Activated CD8-positive, alpha-beta T cell treated with anti-CD3 and anti-CD28 coated beads for 36 hours (primary cell): ENCODE data around the gene ANXA11. TPM values are rescaled to one million over a fixed set of nuclear protein-coding genes. Genes with fewer than 3 reads are reported as not detected.
"Not testable (repeated sequence)": the region's sequence is repeated elsewhere in the genome, so short reads cannot be mapped to it uniquely, and the experiment has no call there.

Source experiments
- ATAC-seq: fragments of 200-7000 bp; cut with Tn5 transposase; one replicate; pipeline ENCODE4 v1.10.0; 2021; ENCODE audit warnings: mild to moderate bottlenecking, moderate library complexity
- CTCF ChIA-PET: fragments of 350-600 bp; sonication (Branson Sonifier 250); formaldehyde crosslinking; loops from one replicate; lab custom pipeline; 2021; ENCODE audit warnings: antibody characterized with exemption; lab: Charles Lee
- POLR2A ChIA-PET: fragments of 350-600 bp; sonication (Branson Sonifier 250); formaldehyde crosslinking; loops from one replicate; lab custom pipeline; 2021; ENCODE audit warnings: antibody characterized with exemption; lab: Charles Lee
- DNase-seq: peaks from one replicate; pipeline ENCODE4 v3.0.0-alpha.2; 2020
- H3K27ac Mint-ChIP-seq: one replicate; pipeline ENCODE4 v1.8.0; 2021; ENCODE audit warnings: mild to moderate bottlenecking, mixed read lengths
- H3K27me3 Mint-ChIP-seq: one replicate; pipeline ENCODE4 v1.8.0; 2021; ENCODE audit warnings: mixed read lengths
- H3K36me3 Mint-ChIP-seq: one replicate; pipeline ENCODE4 v1.8.0; 2021; ENCODE audit warnings: low read depth, mixed read lengths
- H3K4me1 Mint-ChIP-seq: one replicate; pipeline ENCODE4 v1.8.0; 2021; ENCODE audit warnings: low read depth, mixed read lengths
- H3K4me3 Mint-ChIP-seq: one replicate; pipeline ENCODE4 v1.8.0; 2021; ENCODE audit warnings: mild to moderate bottlenecking, moderate library complexity, mixed read lengths
- H3K9me3 Mint-ChIP-seq: one replicate; pipeline ENCODE4 v1.8.0; 2021; ENCODE audit warnings: mixed read lengths
- CTCF ChIP-seq: fragments of 200-600 bp; IDR thresholded peaks from one replicate; pipeline ENCODE4 v1.8.0; 2022; ENCODE audit warnings: antibody characterized with exemption, mild to moderate bottlenecking
- intact Hi-C: fragments of 100-400 bp; cut with micrococcal nuclease; formaldehyde crosslinking; loops from one replicate; pipeline ENCODE4 v1.10.0; 2022
- total RNA-seq, 2 experiments: library from RNA; stranded (reverse); gene quantifications; one replicate each; pipeline ENCODE4 v1.2.3, GENCODE V29; 2021

ANXA11 gene
- total RNA-seq = 100 to 1,000 TPM; 226 to 238 TPM

DNA sequence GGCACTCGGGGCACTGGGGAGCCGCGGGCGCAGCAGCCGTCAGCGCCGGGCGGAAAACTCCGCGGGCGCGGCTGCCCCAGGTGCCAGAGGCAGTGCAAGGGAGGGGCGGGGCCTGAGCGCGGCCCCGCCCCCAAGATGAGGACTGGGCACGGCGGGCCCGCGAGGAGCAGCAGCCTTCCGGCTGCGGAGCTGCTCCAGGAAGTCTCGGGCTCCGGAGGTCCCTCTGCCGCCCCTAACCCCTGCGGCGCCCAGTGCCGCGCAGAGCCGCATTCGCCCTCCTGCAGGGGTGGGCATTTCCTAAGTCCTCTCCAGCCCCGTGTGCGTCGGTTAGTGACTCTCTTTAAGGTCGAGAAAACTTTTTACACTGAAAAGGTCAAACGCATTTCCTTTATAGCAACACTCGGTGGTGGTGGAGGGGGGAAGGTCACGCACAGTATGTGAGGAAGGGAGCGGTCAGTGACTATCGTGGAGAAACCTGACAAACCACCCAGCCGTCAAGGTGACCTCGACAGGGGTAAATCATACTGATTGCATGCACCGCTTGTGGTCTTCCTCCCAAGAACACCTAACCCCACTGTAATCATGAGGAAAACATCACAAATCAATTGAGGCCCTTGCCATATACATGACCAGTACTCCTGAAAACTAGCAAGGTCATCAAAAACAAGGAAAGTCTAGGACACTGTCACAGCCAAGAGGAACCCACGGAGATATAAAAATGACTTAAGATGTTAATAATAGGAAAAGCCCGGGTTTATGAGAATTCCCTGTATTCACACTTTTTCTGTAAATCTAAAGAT lies at the start of gene ANXA11:
ANXA11 (minus strand) TSS at position 61 of the 800 bp plus-strand sequence. CDS start 32,676 bp downstream, outside the sequence.
- Mint-ChIP-seq H3K36me3 (peaks cover 28% of the 10 kb centered on the region), H3K9me3 (no peaks in the 10 kb centered on the region), H3K4me1 (peaks cover 44% of the 10 kb centered on the region), H3K4me3 (peak within 1 kb of the TSS; percentile 92), H3K27me3 (no peaks in the 10 kb centered on the region), H3K27ac (peak within 1 kb of the TSS; percentile 98)
- DNase-seq = peak; percentile 87
- TF ChIP-seq CTCF = no peak
- intact Hi-C loops = loop anchor here (5.0 to 10.0 kb wide), 2 partner anchors 58 to 269 kb away; no protein-coding TSS in a partner anchor
- peak; percentile 70 for ATAC-seq
- CTCF ChIA-PET = no interaction called here
- POLR2A ChIA-PET = interaction anchor here (0.6 to 5.3 kb wide), 3 partner anchors 12 to 331 kb away, joined by 3 to 49 read pairs (median 3); no protein-coding TSS in a partner anchor

- H3K27me3 Mint-ChIP-seq, H3K4me3 Mint-ChIP-seq, H3K27ac Mint-ChIP-seq, H3K4me1 Mint-ChIP-seq, intact Hi-C loops, ATAC-seq, H3K36me3 Mint-ChIP-seq, DNase-seq, CTCF ChIA-PET, POLR2A ChIA-PET, H3K9me3 Mint-ChIP-seq: not testable (repeated sequence)
Measured at GRCh38 chr10:80254726-80255125, 49.4 kb upstream of the ANXA11 start.

- H3K4me3 Mint-ChIP-seq, ATAC-seq, H3K27me3 Mint-ChIP-seq, H3K9me3 Mint-ChIP-seq, H3K4me1 Mint-ChIP-seq, H3K36me3 Mint-ChIP-seq, POLR2A ChIA-PET, DNase-seq, CTCF ChIA-PET, intact Hi-C loops, H3K27ac Mint-ChIP-seq: not testable (repeated sequence)
Measured at GRCh38 chr10:80253963-80254271, 48.6 kb upstream of the ANXA11 start.

GRCh38 chr10:80253266-80253962 lies 48.1 kb upstream of the ANXA11 start:
- CTCF ChIA-PET = interaction anchor here (0.8 kb wide), 1 partner anchor 42 kb away, joined by 3 read pairs; no protein-coding TSS in a partner anchor
- no peaks in the 10 kb centered on the region for H3K36me3 Mint-ChIP-seq
- H3K4me1 Mint-ChIP-seq = peaks cover 6% of the 10 kb centered on the region
- no peak overlapping the region for H3K4me3 Mint-ChIP-seq
- POLR2A ChIA-PET = no interaction called here
- no peak overlapping the region for H3K27ac Mint-ChIP-seq
- DNase-seq (peak; percentile 18), ATAC-seq (peak; percentile 69)
- no peaks in the 10 kb centered on the region for H3K9me3 Mint-ChIP-seq
- intact Hi-C loops = no loop called here
- no peak for TF ChIP-seq CTCF
- H3K27me3 Mint-ChIP-seq = peaks cover 2% of the 10 kb centered on the region

DNA sequence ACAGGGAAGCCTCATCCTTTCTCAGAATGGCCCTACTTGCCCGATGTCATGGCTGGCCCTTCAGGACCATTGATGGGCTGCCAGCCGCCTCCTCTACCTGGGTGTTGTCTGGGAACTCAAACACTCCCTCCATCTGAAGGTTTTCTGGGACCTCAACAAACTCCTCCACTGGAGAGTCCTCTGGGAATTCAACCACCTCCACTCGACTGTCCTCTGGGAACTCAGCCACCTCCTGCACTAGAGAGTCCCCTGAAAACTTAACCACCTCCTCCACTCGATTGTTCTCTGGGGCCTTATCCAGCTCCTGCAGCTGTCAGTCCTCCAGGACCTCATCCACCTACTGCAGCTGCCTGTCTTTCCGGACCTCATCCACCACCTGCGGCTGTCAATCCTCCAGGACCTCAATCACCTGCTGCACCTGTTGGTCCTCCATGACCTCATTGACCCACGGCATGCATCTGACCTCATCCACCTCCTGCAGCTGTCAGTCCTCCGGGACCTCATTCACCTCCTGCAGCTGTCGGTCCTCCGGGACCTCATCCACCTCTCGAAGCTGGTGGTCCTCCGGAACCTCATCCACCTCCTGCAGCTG lies 47.1 kb upstream of the ANXA11 start:
- H3K9me3 Mint-ChIP-seq = no peaks in the 10 kb centered on the region
- H3K27me3 Mint-ChIP-seq = peaks cover 2% of the 10 kb centered on the region
- intact Hi-C loops = no loop called here
- H3K27ac Mint-ChIP-seq = no peak overlapping the region
- DNase-seq (no peak), ATAC-seq (no peak)
- ChIA-PET POLR2A (no interaction called here), CTCF (interaction anchor here (1.2 kb wide), 1 partner anchor 108 kb away, joined by 7 read pairs; no protein-coding TSS in a partner anchor)
- H3K4me3 Mint-ChIP-seq = no peak overlapping the region
- TF ChIP-seq CTCF = no peak
- peaks cover 6% of the 10 kb centered on the region for H3K4me1 Mint-ChIP-seq
- H3K36me3 Mint-ChIP-seq = no peaks in the 10 kb centered on the region

- ATAC-seq, H3K4me3 Mint-ChIP-seq, H3K36me3 Mint-ChIP-seq, H3K27me3 Mint-ChIP-seq, POLR2A ChIA-PET, H3K9me3 Mint-ChIP-seq, H3K4me1 Mint-ChIP-seq, intact Hi-C loops, H3K27ac Mint-ChIP-seq, DNase-seq: not testable (repeated sequence)
- CTCF ChIA-PET = interaction anchor here (1.2 kb wide), 1 partner anchor 107 kb away, joined by 7 read pairs; no protein-coding TSS in a partner anchor
Measured at GRCh38 chr10:80251703-80252280, 46.5 kb upstream of the ANXA11 start.

GRCh38 chr10:80250399-80250798 lies 45.1 kb upstream of the ANXA11 start:
- H3K4me3 Mint-ChIP-seq, POLR2A ChIA-PET, H3K9me3 Mint-ChIP-seq, intact Hi-C loops, DNase-seq, H3K27ac Mint-ChIP-seq, CTCF ChIA-PET, H3K27me3 Mint-ChIP-seq, H3K4me1 Mint-ChIP-seq, H3K36me3 Mint-ChIP-seq: not testable (repeated sequence)
- peak; percentile 64 for ATAC-seq

DNA sequence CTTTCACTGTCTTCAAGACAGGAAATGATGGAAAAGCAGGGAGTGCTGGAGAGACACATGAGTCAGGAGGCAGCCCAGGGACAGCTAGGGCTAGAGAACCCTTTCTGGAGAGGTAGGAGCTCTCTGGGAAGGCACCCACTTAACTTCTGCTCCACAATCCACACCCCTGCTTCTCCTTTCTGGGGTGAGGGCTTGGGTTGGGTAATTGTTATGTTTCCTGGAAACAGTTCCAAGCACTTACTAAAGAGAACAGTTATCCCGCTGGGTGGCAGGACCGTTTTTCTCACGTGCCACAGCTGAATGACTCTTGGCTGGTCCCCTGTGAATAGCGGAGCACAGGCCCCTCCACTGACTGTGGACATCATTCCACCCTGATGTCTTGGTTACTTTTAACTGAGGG lies 44.6 kb upstream of the ANXA11 start:
- POLR2A ChIA-PET, intact Hi-C loops: not testable (repeated sequence)

More for the DNA sequence above, 44.6 kb upstream of the ANXA11 start:
- ATAC-seq, H3K9me3 Mint-ChIP-seq, H3K27me3 Mint-ChIP-seq, H3K4me1 Mint-ChIP-seq, H3K27ac Mint-ChIP-seq, H3K36me3 Mint-ChIP-seq, H3K4me3 Mint-ChIP-seq, DNase-seq, CTCF ChIA-PET: not testable (repeated sequence)
